NCI-H2227 treated with DMSO at 0.1 percent for 48 hours (cell line): Measurements from ENCODE around the gene CCDC152.
A peak's percentile ranks its signal among the peaks of the same experiment; 100 is the strongest.
"Not testable (repeated sequence)": the region's sequence is repeated elsewhere in the genome, so short reads cannot be mapped to it uniquely, and the experiment has no call there.

Experiments
- DNase-seq: peaks from one replicate; lab custom pipeline; 2025; lab: John Stamatoyannopoulos, UW

The CCDC152 gene

GRCh38 chr5:42756606-42757601 lies at the start of gene CCDC152:
CCDC152 (plus strand) TSS chr5:42756818; CDS start chr5:42759122, 2,304 bp downstream.
- DNase-seq, result peak; percentile 87

GRCh38 chr5:42715785-42716184 lies 40.8 kb upstream of the CCDC152 start:
- DNase-seq, result no peak

GRCh38 chr5:42718591-42718990 lies 38.0 kb upstream of the CCDC152 start:
- no peak for DNase-seq

- no peak for DNase-seq
Measured at GRCh38 chr5:42719034-42719433, 37.6 kb upstream of the CCDC152 start.

- DNase-seq, result no peak
Measured at GRCh38 chr5:42720251-42720650, 36.4 kb upstream of the CCDC152 start.

GRCh38 chr5:42721484-42721883 lies 35.1 kb upstream of the CCDC152 start:
- DNase-seq, result no peak

- not testable (repeated sequence) for DNase-seq
Measured at GRCh38 chr5:42734531-42735058, 22.0 kb upstream of the CCDC152 start.

- DNase-seq, result no peak
Measured at GRCh38 chr5:42740920-42741319, 15.7 kb upstream of the CCDC152 start.

- DNase-seq, result no peak
Measured at GRCh38 chr5:42745426-42745825, 11.2 kb upstream of the CCDC152 start.

GRCh38 chr5:42745856-42746255 lies 10.8 kb upstream of the CCDC152 start:
- no peak for DNase-seq

- DNase-seq, result no peak
Measured at GRCh38 chr5:42749020-42749419, 7.6 kb upstream of the CCDC152 start.

- DNase-seq, result no peak
Measured at GRCh38 chr5:42750507-42750906, 6.1 kb upstream of the CCDC152 start.

GRCh38 chr5:42751044-42751443 lies 5.6 kb upstream of the CCDC152 start:
- no peak for DNase-seq

GRCh38 chr5:42753099-42753498 lies 3.5 kb upstream of the CCDC152 start:
- no peak for DNase-seq

- no peak for DNase-seq
Measured at GRCh38 chr5:42759456-42759855, 2.8 kb downstream of the CCDC152 start.

GRCh38 chr5:42760426-42760825 lies 3.8 kb downstream of the CCDC152 start:
- DNase-seq, result no peak

- no peak for DNase-seq
Measured at GRCh38 chr5:42761791-42762190, 5.2 kb downstream of the CCDC152 start.

GRCh38 chr5:42767491-42768105 lies 11.0 kb downstream of the CCDC152 start:
- DNase-seq, result peak; percentile 35

- no peak for DNase-seq
Measured at GRCh38 chr5:42768106-42768504, 11.5 kb downstream of the CCDC152 start.

- no peak for DNase-seq
Measured at GRCh38 chr5:42770003-42770402, 13.4 kb downstream of the CCDC152 start.

- DNase-seq, result no peak
Measured at GRCh38 chr5:42772265-42772993, 15.8 kb downstream of the CCDC152 start.

- DNase-seq, result no peak
Measured at GRCh38 chr5:42779083-42779482, 22.5 kb downstream of the CCDC152 start.
